CD14-positive monocyte (primary cell): ENCODE results near the gene UBAP2. TPM values are rescaled to one million over a fixed set of nuclear protein-coding genes. Genes with fewer than 3 reads are reported as not detected.

Experiments used
- DNase-seq, 3 donors: peaks; one replicate each; pipeline ENCODE4 v3.0.0-alpha.2; 2011 to 2022
- H2AFZ ChIP-seq: 2 replicates; pipeline ENCODE4 v1.6.0; 2012; ENCODE audit warnings: mild to moderate bottlenecking, low read depth, low read length, inconsistent platforms; ENCODE audit not compliant: insufficient read depth, poor library complexity, severe bottlenecking
- H3K27ac ChIP-seq, 2 donors: 1 replicate in 1 of 2; 2 replicates in 1 of 2; pipeline ENCODE4 v1.5.1; 2012 to 2013; ENCODE audit warnings: low read length in 2 of 2, control low read depth in 1 of 2, inconsistent platforms in 1 of 2, low read depth in 1 of 2, mild to moderate bottlenecking in 1 of 2
- H3K27me3 ChIP-seq, 2 donors: one replicate each; pipeline versions ENCODE4 v1.6.0 to v1.6.1; 2011 to 2013; ENCODE audit warnings: low read length in 2 of 2; ENCODE audit not compliant: control insufficient read depth in 2 of 2, insufficient read depth in 2 of 2
- H3K36me3 ChIP-seq, 2 donors: replicated peaks in 1 of 2; 1 replicate in 1 of 2; 2 replicates in 1 of 2; pipeline versions ENCODE4 v1.5.1 to v1.6.1; 2012 to 2013; ENCODE audit warnings: low read length in 2 of 2, control low read depth in 1 of 2, inconsistent platforms in 1 of 2, mild to moderate bottlenecking in 1 of 2; ENCODE audit not compliant: insufficient read depth in 2 of 2, control insufficient read depth in 1 of 2
- H3K4me1 ChIP-seq, 2 donors: 1 replicate in 1 of 2; 2 replicates in 1 of 2; pipeline versions ENCODE4 v1.5.1 to v1.6.1; 2012 to 2013; ENCODE audit warnings: low read length in 2 of 2, control low read depth in 1 of 2, inconsistent platforms in 1 of 2, mild to moderate bottlenecking in 1 of 2, moderate library complexity in 1 of 2; ENCODE audit not compliant: insufficient read depth in 2 of 2, control insufficient read depth in 1 of 2
- H3K4me2 ChIP-seq: replicated peaks from 2 replicates; pipeline ENCODE3; 2012; ENCODE audit warnings: low read length, moderate library complexity, mild to moderate bottlenecking; ENCODE audit not compliant: poor library complexity, severe bottlenecking; ENCODE audit errors: extremely low read depth
- H3K4me3 ChIP-seq, 3 experiments: fragments of 200-600 bp in 1 of 3; sonication (generic) in 1 of 3; replicated peaks in 1 of 3; 1 replicate in 2 of 3; 2 replicates in 1 of 3; pipeline ENCODE4 v1.5.1; 2011 to 2013; ENCODE audit warnings: low read length in 3 of 3, mild to moderate bottlenecking in 3 of 3, control low read depth in 2 of 3, low read depth in 2 of 3, inconsistent platforms in 1 of 3, moderate library complexity in 1 of 3
- H3K79me2 ChIP-seq: 2 replicates; pipeline ENCODE4 v1.6.0; 2012; ENCODE audit warnings: mild to moderate bottlenecking, control low read depth, inconsistent platforms, low read length, moderate library complexity; ENCODE audit not compliant: insufficient read depth
- H3K9ac ChIP-seq: 2 replicates; pipeline ENCODE4 v1.6.0; 2017; ENCODE audit warnings: low read length, mild to moderate bottlenecking; ENCODE audit not compliant: insufficient read depth, poor library complexity, severe bottlenecking
- H3K9me3 ChIP-seq, 2 donors: replicated peaks in 1 of 2; 1 replicate in 1 of 2; 2 replicates in 1 of 2; pipeline versions ENCODE4 v1.5.1 to v1.6.1; 2012 to 2013; ENCODE audit warnings: low read length in 2 of 2, control low read depth in 1 of 2; ENCODE audit not compliant: control insufficient read depth in 1 of 2, insufficient read depth in 1 of 2
- H4K20me1 ChIP-seq: 2 replicates; pipeline ENCODE4 v1.6.0; 2012; ENCODE audit warnings: mild to moderate bottlenecking, low read length, control low read depth, moderate library complexity; ENCODE audit not compliant: insufficient read depth
- H3K27ac Mint-ChIP-seq, 7 donors: one replicate each; pipeline ENCODE4 v1.8.0; 2020; ENCODE audit warnings: mild to moderate bottlenecking in 7 of 7, mixed read lengths in 7 of 7, moderate library complexity in 6 of 7, inconsistent platforms in 2 of 7
- H3K27me3 Mint-ChIP-seq, 3 donors: one replicate each; pipeline ENCODE4 v1.8.0; 2021 to 2022; ENCODE audit warnings: low read depth in 3 of 3, mild to moderate bottlenecking in 3 of 3, mixed read lengths in 3 of 3, moderate library complexity in 3 of 3, inconsistent platforms in 1 of 3
- H3K36me3 Mint-ChIP-seq, 2 donors: one replicate each; pipeline ENCODE4 v1.8.0; 2020; ENCODE audit warnings: mixed read lengths in 2 of 2, inconsistent platforms in 1 of 2, mild to moderate bottlenecking in 1 of 2
- H3K4me1 Mint-ChIP-seq: one replicate; pipeline ENCODE4 v1.8.0; 2020; ENCODE audit warnings: mild to moderate bottlenecking, mixed read lengths
- H3K4me3 Mint-ChIP-seq, 2 donors: one replicate each; pipeline ENCODE4 v1.8.0; 2020; ENCODE audit warnings: mild to moderate bottlenecking in 2 of 2, mixed read lengths in 2 of 2, moderate library complexity in 1 of 2
- H3K9me3 Mint-ChIP-seq, 7 donors: one replicate each; pipeline ENCODE4 v1.8.0; 2020 to 2022; ENCODE audit warnings: mixed read lengths in 7 of 7, mild to moderate bottlenecking in 6 of 7, moderate library complexity in 6 of 7, inconsistent platforms in 2 of 7
- CTCF ChIP-seq: fragments of 200-600 bp; IDR thresholded peaks from one replicate; pipeline ENCODE4 v1.8.0; 2022; ENCODE audit warnings: antibody characterized with exemption, mild to moderate bottlenecking
- WGBS: methylation state at CpG from one replicate; pipeline ENCODE4 v1.1.5; 2013; ENCODE audit warnings: missing lambda C conversion rate; ENCODE audit not compliant: insufficient coverage; 5-methylcytosine and 5-hydroxymethylcytosine counted together
- intact Hi-C, 2 donors: fragments of 100-400 bp; cut with micrococcal nuclease; formaldehyde crosslinking; loops; one replicate each; pipeline versions ENCODE4 v1.15.0 to v1.15.1; 2023
- polyA plus RNA-seq, 3 donors: library from polyadenylated mRNA; depleted of rRNA in 1 of 3; unstranded in 2 of 3; stranded (reverse) in 1 of 3; fragments of 300-500 nt in 2 of 3; fragments of >200 nt in 1 of 3; fragmentation: Illumina TruSeq in 2 of 3; gene quantifications; 1 replicate in 2 of 3; 2 replicates in 1 of 3; pipeline ENCODE4 v1.2.3, GENCODE V29; 2012 to 2021

Gene UBAP2
- polyA plus RNA-seq, 3 donors: 4.3 to 13.0 (median 5.7) TPM

- no peaks in the 10 kb centered on the region for H3K27me3 ChIP-seq
- H4K20me1 ChIP-seq: peaks cover 83% of the 10 kb centered on the region
- Mint-ChIP-seq H3K9me3 (no peaks in the 10 kb centered on the region), H3K4me1 (no peaks in the 10 kb centered on the region), H3K27ac (peak overlapping the region in 1 of 7 donors; percentile 11), H3K36me3 (peaks cover 57 to 97% of the 10 kb centered on the region in 2 donors), H3K27me3 (peaks cover 0 to 1% (median 0%) of the 10 kb centered on the region in 3 donors), H3K4me3 (no peak overlapping the region)
- no peak overlapping the region for H3K4me2 ChIP-seq
- intact Hi-C loops: no loop called here
- no peak overlapping the region for H3K27ac ChIP-seq
- peaks cover 7% of the 10 kb centered on the region for H3K79me2 ChIP-seq
- no peaks in the 10 kb centered on the region for H3K9me3 ChIP-seq
- H2AFZ ChIP-seq: no peak overlapping the region
- peaks cover 81 to 100% of the 10 kb centered on the region in 2 donors for H3K36me3 ChIP-seq
- H3K9ac ChIP-seq: no peak overlapping the region
- WGBS: 86% methylated on average over 2 of the region's 5 CpGs
- no peak for TF ChIP-seq CTCF
- no peak overlapping the region for H3K4me3 ChIP-seq
- no peak for DNase-seq
- H3K4me1 ChIP-seq: no peaks in the 10 kb centered on the region
These were observed 49.6 kb upstream of the UBAP2 start for GRCh38 chr9:34098307-34098706.

DNA sequence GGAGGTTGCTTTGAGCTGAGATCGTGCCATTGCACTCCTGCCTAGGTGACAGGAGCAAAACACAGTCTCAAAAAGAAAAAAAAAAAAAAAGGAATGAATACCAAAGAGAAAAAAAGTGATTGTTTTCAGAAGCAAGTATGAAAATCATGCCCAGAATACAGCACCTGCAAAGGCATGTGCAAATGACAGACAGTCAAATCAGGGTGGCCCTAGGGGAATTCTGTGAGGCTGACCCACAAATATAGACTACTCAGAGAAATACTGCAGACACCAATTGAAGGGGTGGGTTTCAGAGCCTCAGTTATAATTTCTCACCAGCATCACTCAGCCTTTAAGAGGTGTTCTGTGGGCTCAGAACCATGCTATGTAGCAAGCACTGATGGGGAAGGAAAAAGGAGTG lies 49.2 kb upstream of the UBAP2 start:
- WGBS: 100% methylated on average over 1 of the region's 1 CpG

More for the DNA sequence above, 49.2 kb upstream of the UBAP2 start:
- Histone ChIP-seq H3K27me3 (no peaks in the 10 kb centered on the region), H3K4me3 (no peak overlapping the region), H3K9me3 (no peaks in the 10 kb centered on the region), H3K36me3 (peaks cover 81 to 100% of the 10 kb centered on the region in 2 donors), H3K79me2 (peaks cover 5% of the 10 kb centered on the region), H3K9ac (no peak overlapping the region), H3K4me2 (no peak overlapping the region), H3K4me1 (no peaks in the 10 kb centered on the region), H2AFZ (no peak overlapping the region), H4K20me1 (peaks cover 83% of the 10 kb centered on the region), H3K27ac (no peak overlapping the region)
- Mint-ChIP-seq H3K36me3 (peaks cover 57 to 97% of the 10 kb centered on the region in 2 donors), H3K9me3 (no peaks in the 10 kb centered on the region), H3K4me3 (no peak overlapping the region), H3K27me3 (peaks cover 0 to 1% (median 0%) of the 10 kb centered on the region in 3 donors), H3K27ac (peak overlapping the region in 2 of 7 donors; percentile 26 to 54), H3K4me1 (no peaks in the 10 kb centered on the region)
- intact Hi-C loops: no loop called here
- TF ChIP-seq CTCF: no peak
- no peak for DNase-seq
